Spleen (tissue), 7 donors: ENCODE results near the gene RBM26.

ENCODE experiments used
- POLR2A ChIP-seq, 3 donors: fragments of 450-650 bp; IDR thresholded peaks; one replicate each; pipeline ENCODE4 v1.5.1; 2017; ENCODE audit warnings: antibody characterized with exemption in 3 of 3, mild to moderate bottlenecking in 1 of 3
- POLR2AphosphoS5 ChIP-seq, 3 donors: sonication (generic); formaldehyde crosslinking; IDR thresholded peaks; one replicate each; pipeline ENCODE4 v1.5.1; 2017; ENCODE audit warnings: antibody characterized with exemption in 3 of 3
- TF ChIP-seq, protein P1 (sequence below), 11 experiments: fragments of 200-600 bp in 7 of 11; fragments of 450-650 bp in 4 of 11; sonication (generic) in 4 of 11; IDR thresholded peaks in 8 of 11; conservative IDR thresholded peaks in 3 of 11; 1 replicate in 7 of 11; 2 replicates in 4 of 11; pipeline versions ENCODE4 v1.4.0 to v1.8.0; 2016 to 2021; ENCODE audit warnings: antibody characterized with exemption in 11 of 11, inconsistent platforms in 4 of 11, mild to moderate bottlenecking in 1 of 11
- donor health status: DM: no; HTN: no; CAD: no; lungs with moderate emphysema.
- donor health status: DM: no; HTN: no; CAD: no.
- donor health status: DM: no; HTN: no; CAD: no.

DNA sequence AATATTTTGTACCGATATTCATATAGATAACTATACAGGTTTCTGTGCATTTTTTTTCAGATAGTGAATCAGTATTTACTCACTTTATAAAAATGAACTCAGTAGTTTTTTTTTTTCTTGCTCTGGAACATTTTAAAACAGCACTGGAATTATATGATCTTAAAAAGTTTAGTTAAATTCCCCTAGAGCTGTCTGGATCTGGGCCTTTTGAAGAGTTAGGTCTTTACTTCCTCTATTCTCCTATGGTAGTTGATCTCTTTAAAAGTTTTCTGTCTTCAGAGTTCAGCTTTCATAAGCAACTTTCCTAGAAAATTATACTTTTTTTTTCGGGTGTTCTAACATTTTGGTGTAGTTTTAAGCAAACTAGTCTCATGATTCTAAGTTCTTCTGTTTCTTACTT lies 21.8 kb upstream of the RBM26 start:
- TF ChIP-seq, protein P1, sequence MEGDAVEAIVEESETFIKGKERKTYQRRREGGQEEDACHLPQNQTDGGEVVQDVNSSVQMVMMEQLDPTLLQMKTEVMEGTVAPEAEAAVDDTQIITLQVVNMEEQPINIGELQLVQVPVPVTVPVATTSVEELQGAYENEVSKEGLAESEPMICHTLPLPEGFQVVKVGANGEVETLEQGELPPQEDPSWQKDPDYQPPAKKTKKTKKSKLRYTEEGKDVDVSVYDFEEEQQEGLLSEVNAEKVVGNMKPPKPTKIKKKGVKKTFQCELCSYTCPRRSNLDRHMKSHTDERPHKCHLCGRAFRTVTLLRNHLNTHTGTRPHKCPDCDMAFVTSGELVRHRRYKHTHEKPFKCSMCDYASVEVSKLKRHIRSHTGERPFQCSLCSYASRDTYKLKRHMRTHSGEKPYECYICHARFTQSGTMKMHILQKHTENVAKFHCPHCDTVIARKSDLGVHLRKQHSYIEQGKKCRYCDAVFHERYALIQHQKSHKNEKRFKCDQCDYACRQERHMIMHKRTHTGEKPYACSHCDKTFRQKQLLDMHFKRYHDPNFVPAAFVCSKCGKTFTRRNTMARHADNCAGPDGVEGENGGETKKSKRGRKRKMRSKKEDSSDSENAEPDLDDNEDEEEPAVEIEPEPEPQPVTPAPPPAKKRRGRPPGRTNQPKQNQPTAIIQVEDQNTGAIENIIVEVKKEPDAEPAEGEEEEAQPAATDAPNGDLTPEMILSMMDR (IDR thresholded peaks at IDR 0.05 in 8 of 11, conservative IDR thresholded peaks at IDR 0.05 in 3 of 11): no peak
- TF ChIP-seq POLR2A (IDR thresholded peaks at IDR 0.05) (no peak), POLR2AphosphoS5 (IDR thresholded peaks at IDR 0.05) (no peak)
